ENCODE data around the gene PLCB1.

DNA sequence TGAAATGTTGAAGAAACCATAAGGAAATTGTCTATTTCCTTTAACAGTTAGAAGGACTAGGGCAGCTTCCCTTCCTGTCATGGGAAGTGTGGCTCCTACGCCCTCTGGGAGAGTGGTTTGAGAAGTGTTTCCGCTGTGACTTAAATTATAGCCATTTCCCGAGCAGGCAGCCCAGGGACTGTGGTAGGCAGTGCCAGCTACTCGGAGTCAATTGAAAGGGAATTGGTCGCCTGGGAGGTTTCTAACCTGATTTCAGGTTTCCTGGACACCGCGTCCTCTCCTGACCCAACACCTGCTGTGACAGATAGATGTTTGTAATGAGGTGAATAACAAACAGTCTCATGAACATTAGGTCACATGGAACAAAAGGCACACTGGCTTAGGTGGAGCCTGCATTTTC, 680.8 kb downstream of the PLCB1 start:
- TF ChIP-seq CTCF (IDR thresholded peaks at IDR 0.05) (no peak), EP300 (IDR thresholded peaks at IDR 0.05) (peak; percentile 2)

Data from esophagus muscularis mucosa (tissue), 3 donors.